GM12864 (cell line): ENCODE data around the gene C9orf50.

Source experiments
- DNase-seq: peaks from one replicate; pipeline ENCODE4 v3.0.0-alpha.2; 2011; ENCODE audit warnings: low read depth
- H3K4me3 ChIP-seq: 2 replicates; pipeline ENCODE4 v1.5.1; 2011; ENCODE audit warnings: mild to moderate bottlenecking, low read depth, low read length, control low read depth
- TF ChIP-seq, protein P1 (sequence below): IDR thresholded peaks from 2 replicates; pipeline ENCODE4 v1.5.1; 2011; ENCODE audit warnings: low read depth, mild to moderate bottlenecking, moderate library complexity, low read length, control low read depth, inconsistent platforms; ENCODE audit errors: missing control alignments

The C9orf50 gene

DNA sequence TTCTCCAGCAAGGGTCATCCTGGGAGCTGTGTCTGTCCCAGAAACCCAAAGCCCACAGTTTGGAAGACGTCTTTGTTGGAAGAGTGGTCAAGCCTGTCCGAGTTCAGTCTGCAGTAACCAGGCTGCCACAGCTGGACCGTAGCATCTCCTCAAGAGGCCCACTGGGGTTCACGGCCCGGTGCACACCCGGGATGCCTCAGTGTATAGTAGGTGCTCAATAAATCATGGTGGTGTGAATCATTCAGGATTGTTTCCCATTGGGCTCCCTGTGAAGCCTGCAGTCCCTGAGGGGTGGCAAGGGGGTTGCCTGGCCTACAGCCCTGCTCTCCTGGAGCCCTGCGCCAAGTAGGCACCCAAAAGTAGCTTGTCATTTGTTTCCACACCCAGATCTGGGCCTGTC, 34.3 kb upstream of the C9orf50 start:
- H3K4me3 ChIP-seq = no peak overlapping the region
- no peak for DNase-seq
- TF ChIP-seq, protein P1, sequence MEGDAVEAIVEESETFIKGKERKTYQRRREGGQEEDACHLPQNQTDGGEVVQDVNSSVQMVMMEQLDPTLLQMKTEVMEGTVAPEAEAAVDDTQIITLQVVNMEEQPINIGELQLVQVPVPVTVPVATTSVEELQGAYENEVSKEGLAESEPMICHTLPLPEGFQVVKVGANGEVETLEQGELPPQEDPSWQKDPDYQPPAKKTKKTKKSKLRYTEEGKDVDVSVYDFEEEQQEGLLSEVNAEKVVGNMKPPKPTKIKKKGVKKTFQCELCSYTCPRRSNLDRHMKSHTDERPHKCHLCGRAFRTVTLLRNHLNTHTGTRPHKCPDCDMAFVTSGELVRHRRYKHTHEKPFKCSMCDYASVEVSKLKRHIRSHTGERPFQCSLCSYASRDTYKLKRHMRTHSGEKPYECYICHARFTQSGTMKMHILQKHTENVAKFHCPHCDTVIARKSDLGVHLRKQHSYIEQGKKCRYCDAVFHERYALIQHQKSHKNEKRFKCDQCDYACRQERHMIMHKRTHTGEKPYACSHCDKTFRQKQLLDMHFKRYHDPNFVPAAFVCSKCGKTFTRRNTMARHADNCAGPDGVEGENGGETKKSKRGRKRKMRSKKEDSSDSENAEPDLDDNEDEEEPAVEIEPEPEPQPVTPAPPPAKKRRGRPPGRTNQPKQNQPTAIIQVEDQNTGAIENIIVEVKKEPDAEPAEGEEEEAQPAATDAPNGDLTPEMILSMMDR = no peak

DNA sequence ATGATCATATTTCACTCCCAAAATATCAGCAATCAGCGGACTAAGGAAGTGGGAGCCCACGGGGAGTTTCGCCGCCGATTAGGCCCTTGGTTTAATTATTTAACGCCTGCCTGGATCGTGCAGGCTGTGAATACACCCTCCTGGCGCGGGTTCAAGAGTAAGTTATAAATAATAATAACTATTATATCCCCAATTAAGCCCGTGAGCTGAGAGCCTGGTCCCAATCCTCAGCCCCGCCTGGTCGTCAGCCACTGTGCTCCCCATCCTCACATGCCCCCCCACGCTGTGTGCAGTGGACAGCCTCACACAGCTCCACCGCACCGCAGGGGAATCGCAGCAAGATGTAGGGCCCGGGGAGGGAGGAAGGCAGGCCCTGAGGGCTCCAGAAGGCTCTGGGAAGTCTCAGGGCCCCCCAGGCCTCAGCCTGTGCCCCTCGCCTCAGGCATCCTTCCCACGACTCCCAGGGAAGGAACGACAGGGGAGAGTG, 33.7 kb upstream of the C9orf50 start:
- TF ChIP-seq, protein P1 = no peak
- DNase-seq = no peak
- H3K4me3 ChIP-seq = no peak overlapping the region

DNA sequence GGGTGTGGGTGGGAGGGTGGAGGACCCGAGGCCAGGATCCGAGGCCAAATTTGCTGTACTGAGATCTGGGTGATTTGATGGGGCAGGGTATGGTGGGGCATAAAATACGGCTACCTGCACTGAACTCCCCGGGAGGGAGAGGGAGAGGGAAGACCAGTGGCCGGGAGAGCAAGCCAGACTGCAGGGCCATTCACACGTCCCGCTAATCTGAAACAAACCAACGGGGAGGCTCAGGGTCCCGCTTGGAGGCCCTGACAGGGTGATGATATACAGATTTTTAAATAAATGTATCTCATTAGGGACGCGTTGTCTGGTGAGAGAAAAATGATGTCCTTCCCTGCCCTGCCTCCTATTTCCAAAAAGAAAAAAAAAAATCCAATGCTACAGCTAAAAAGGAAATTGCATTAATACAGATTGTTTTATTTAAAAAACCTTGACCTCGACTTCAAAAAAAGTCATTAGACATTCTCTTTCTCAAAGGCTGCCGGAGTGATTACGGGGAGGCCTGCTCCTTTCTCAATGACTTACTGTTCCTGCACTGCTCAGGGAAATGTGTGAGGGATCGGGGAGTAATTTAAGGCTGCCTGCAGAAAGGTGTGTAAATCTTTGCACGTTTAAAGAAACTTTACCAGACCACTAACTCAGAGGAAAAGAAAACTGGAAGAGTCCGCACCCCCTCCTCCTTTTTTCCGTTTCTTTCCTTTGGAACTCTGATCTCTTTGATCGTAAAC, 33.1 kb upstream of the C9orf50 start:
- TF ChIP-seq, protein P1 = no peak
- DNase-seq = no peak
- no peak overlapping the region for H3K4me3 ChIP-seq

DNA sequence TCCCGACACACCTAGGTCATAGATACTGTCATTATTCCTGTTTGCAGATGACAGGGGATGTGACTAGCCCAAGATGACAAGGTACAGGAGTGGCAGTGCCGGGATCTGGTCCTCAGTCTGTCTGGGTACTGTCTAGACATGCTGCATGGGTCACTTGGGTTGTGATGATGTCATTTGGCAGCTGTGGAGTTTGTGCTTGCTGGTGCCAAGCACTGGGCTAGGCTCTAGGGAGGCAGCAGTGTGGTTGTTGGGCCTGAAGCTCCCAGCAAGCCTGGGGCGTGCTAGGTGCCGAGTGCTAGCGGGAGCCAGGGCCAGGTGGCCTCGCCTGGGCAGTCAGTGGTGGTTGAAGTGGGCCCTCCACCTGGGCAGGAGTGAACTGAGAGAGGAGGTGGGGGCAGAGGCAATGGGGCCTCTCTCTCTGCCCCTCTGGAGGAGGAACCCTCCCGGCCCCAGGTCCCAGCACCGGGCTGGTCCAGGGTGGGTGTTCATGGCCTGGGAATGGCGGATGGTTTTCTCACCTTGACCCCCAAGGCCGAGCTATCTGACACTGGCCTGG, 29.9 kb upstream of the C9orf50 start:
- TF ChIP-seq, protein P1 = no peak

DNA sequence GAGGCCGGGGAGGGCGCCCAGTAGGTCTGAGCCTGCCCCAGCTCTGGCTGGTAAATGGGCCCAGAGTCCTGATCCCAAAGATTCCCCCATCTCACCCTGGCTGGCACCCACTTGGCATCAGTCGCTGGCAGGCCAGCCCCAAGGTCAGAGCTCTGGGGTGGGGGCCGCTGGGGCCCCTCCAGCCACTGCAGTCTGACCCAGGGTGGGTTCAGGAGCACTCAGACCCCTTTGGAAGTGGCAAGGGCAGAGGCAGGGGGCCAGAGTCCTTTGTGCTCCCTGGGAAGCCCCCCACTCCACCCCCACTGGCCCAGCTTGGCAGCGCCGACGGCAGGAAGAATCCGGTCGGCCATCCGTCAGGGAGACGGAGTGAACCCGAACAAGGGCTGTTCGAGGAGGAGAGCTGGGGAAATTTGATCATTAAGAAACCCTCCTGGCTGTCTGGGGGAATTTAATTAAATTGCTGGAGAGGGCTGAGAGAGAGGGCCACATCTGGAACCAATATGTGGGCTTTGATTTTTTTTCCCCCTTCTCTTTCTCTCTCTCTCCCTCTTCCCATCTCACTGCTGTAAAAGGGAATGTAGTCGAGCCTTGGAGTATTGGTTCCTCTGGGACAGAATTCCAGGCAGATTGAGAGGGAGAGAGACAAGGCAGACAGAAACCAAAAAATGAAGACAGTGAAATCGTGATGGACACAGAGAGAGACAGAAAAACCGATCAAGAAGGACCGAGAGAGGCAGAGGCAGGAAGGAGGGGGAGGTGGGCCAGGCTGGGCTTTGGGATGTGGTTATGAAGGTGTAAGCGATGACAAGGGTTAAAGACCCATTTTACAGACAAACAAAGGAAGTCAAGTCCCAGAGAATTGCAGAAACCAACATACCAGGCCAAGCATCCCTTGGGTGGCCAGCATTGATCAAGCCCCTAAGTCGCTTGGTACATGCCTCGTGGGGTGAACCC, 29.1 kb upstream of the C9orf50 start:
- TF ChIP-seq, protein P1 = no peak
- DNase-seq = no peak

More for the DNA sequence above, 29.9 kb upstream of the C9orf50 start:
- no peak overlapping the region for H3K4me3 ChIP-seq
- no peak for DNase-seq

DNA sequence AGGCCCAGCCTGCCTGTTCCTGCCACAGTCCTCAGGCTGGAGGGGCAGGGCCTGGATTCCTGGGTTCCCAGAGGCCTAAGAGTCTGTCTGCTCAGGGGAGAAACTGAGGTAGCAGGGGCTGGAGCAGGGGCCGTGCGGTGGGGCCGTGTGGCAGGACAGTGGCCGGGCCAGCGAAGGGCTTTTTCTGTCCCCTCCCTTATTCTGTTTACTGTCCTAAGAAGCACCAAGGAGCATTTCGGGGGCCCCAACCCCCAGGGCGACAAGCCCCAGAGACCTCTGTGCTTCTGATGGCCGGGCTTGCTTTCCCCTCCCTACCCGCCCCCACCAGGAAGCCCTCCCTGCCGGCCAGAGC, 27.8 kb upstream of the C9orf50 start:
- no peak overlapping the region for H3K4me3 ChIP-seq
- TF ChIP-seq, protein P1 = no peak
- DNase-seq = no peak

More for the DNA sequence above, 29.1 kb upstream of the C9orf50 start:
- no peak overlapping the region for H3K4me3 ChIP-seq
